Immature natural killer cell (primary cell): Measurements from ENCODE around the gene RNF222. TPM values are rescaled to one million over a fixed set of nuclear protein-coding genes. Genes with fewer than 3 reads are reported as not detected.

Experiments used
- DNase-seq, 3 donors: peaks; one replicate each; pipeline ENCODE4 v3.0.0; 2022; ENCODE audit warnings: mixed read lengths in 1 of 3
- H3K27ac Mint-ChIP-seq, 6 donors: one replicate each; pipeline ENCODE4 v1.8.0; 2020; ENCODE audit warnings: mixed read lengths in 6 of 6, mild to moderate bottlenecking in 5 of 6, inconsistent platforms in 4 of 6, moderate library complexity in 3 of 6
- H3K27me3 Mint-ChIP-seq, 3 donors: one replicate each; pipeline ENCODE4 v1.8.0; 2020 to 2021; ENCODE audit warnings: low read depth in 3 of 3, mild to moderate bottlenecking in 3 of 3, mixed read lengths in 3 of 3, moderate library complexity in 3 of 3, inconsistent platforms in 1 of 3
- H3K36me3 Mint-ChIP-seq, 3 donors: one replicate each; pipeline ENCODE4 v1.8.0; 2020; ENCODE audit warnings: mixed read lengths in 3 of 3, inconsistent platforms in 2 of 3, mild to moderate bottlenecking in 2 of 3
- H3K4me1 Mint-ChIP-seq, 2 donors: one replicate each; pipeline ENCODE4 v1.8.0; 2020; ENCODE audit warnings: inconsistent platforms in 2 of 2, mild to moderate bottlenecking in 2 of 2, mixed read lengths in 2 of 2, moderate library complexity in 1 of 2
- H3K4me3 Mint-ChIP-seq, 5 donors: one replicate each; pipeline ENCODE4 v1.8.0; 2020; ENCODE audit warnings: mild to moderate bottlenecking in 5 of 5, mixed read lengths in 5 of 5, inconsistent platforms in 3 of 5, moderate library complexity in 3 of 5
- H3K9me3 Mint-ChIP-seq, 6 donors: one replicate each; pipeline ENCODE4 v1.8.0; 2020; ENCODE audit warnings: mild to moderate bottlenecking in 6 of 6, mixed read lengths in 6 of 6, inconsistent platforms in 4 of 6, moderate library complexity in 3 of 6
- polyA plus RNA-seq, 3 donors: library from polyadenylated mRNA; unstranded; fragments of 300-500 nt; fragmentation: Illumina TruSeq; gene quantifications; one replicate each; pipeline ENCODE4 v1.2.3, GENCODE V29; 2021

RNF222 gene
- polyA plus RNA-seq, 3 donors from 2014 or later = 0.13 TPM; not detected in 2

DNA sequence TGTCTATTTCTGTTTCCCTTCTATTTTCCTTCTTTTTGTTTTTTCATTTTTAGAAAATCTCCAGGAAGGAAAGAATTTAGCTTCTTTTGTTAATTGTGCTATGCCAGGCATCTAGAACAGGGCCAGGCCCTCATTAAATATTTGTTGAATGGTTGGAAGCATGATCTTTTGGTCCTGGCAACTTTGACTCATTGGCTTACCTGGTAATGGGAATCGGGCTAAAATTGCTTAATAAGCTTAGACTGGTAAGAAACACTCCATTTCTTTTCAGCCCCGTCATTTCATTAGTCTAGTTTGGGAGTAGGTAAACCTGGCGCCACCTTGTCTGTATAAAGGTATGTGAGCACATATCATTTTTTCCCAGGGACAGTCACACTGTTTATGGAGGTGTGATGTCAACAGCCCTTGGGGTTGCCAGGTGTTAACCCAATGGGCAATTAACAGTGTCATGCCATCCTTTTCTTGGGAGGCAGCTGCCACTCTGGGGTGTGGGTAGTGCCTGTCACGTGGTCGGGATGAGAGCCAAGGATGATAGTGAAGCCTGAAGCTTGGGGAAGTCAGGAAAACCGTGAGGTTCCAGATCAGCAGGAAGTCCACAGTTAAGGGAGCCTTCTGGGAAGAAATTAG lies 28.6 kb upstream of the RNF222 start:
- Mint-ChIP-seq H3K4me1 (no peaks in the 10 kb centered on the region), H3K27ac (no peak overlapping the region), H3K27me3 (peaks cover 6 to 9% (median 8%) of the 10 kb centered on the region in 3 donors), H3K4me3 (no peak overlapping the region), H3K36me3 (no peaks in the 10 kb centered on the region), H3K9me3 (no peaks in the 10 kb centered on the region)
- no peak for DNase-seq

DNA sequence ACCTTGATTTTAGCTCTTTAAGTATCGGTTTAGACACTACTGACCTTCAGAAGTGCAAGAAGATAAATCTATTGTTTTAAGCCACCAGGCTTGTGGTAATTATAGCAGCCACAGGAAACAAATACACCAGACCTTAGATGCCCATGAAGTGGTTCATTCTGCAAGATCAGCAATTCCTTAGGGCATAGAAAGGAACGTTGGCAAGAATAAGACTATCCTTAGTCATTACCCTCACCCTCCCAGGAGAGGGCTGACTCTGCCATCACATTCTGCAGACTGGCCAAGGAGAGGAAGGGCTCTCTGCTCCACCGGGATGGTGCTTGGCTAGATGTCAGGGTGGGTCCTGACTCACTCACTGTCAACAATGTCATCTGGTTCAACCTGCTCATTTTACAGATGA lies 23.9 kb upstream of the RNF222 start:
- Mint-ChIP-seq H3K4me1 (no peaks in the 10 kb centered on the region), H3K4me3 (no peak overlapping the region), H3K27ac (no peak overlapping the region), H3K9me3 (no peaks in the 10 kb centered on the region), H3K27me3 (peaks cover 7 to 18% (median 8%) of the 10 kb centered on the region in 3 donors), H3K36me3 (no peaks in the 10 kb centered on the region)
- no peak for DNase-seq

DNA sequence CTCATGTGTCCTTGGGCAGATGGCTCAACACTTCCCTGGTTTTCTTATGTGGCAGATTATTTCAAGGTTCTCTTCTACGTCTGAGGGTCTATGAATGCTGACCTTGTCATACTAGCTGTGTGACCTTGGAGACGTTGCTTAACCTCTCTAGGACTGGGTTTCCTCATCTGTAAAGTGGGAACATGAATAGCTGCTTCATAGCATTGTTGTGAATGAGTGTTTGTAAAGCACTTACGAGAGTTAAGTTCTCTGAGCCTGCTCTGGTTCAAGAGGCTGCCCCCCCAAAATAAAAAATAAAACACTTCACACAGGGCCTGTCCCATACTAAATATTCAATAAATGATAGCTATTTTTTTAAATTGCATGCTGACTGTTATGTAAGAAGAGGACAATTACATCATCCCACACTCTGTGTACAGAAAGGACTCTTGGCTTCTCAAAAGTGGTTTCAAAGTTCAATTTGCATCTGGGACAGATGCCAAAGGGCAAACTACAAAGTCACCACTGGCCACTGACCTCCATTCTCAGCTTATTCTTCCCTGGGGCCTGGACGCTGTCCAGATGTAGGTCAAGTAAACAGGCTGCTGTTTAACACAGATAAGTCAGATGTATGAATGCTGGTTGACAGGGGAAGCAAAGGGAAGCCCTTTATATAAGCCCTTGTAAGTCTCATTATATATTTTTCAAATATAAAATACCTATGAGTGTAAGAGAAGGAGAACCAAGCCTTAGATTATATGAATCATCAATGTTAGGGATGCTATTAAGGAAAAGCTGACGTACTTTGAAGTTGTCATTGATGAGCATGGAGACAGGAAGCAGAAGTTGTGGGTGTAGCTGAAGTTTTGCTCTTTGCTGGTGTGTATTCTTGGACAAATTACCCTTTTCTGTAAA lies 22.7 kb upstream of the RNF222 start:
- Mint-ChIP-seq H3K9me3 (no peaks in the 10 kb centered on the region), H3K27me3 (peaks cover 9 to 22% (median 9%) of the 10 kb centered on the region in 3 donors), H3K36me3 (no peaks in the 10 kb centered on the region), H3K4me1 (no peaks in the 10 kb centered on the region), H3K27ac (no peak overlapping the region), H3K4me3 (no peak overlapping the region)
- no peak for DNase-seq

DNA sequence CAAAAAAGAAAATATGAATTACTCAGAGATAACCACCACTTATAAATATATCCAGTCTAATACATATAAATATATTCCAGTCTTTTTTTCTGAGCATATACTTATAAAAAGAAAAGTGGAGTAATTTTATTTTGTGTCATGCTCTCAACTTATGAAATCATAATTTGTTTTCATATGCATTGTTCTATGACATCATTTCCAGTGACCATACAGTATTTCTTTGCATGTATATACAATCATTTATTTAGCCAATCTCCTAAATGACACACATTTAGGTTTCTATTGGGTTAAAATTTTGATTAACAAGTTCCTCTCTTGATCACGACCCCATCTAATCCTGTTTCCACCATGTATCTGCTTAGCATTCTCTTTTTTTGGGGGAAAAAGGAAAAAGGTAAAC lies 21.7 kb upstream of the RNF222 start:
- Mint-ChIP-seq H3K4me1 (no peaks in the 10 kb centered on the region), H3K36me3 (no peaks in the 10 kb centered on the region), H3K4me3 (no peak overlapping the region), H3K27me3 (peaks cover 6 to 22% (median 9%) of the 10 kb centered on the region in 3 donors), H3K9me3 (no peaks in the 10 kb centered on the region), H3K27ac (no peak overlapping the region)
- no peak for DNase-seq

DNA sequence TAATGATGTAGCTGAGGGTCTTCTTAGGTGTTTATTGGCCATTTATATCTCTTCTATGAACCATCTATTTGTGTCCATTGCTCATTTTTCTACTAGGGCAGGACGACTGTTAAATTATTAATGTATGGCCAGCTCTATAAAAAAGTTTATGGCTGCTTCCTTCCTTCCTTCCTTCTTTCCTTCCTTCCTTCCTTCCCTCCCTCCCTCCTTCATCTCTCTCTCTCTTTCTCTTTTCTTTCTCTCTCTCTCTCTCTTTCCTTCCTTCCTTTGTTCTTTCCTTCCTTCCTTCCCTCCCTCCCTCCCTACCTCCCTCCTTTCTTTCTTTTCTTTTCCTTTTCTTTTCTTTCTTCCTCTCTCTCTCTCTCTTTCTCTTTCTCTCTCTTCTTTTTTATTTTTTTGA lies 20.8 kb upstream of the RNF222 start:
- Mint-ChIP-seq H3K9me3 (no peaks in the 10 kb centered on the region), H3K4me1 (no peaks in the 10 kb centered on the region), H3K27ac (no peak overlapping the region), H3K4me3 (no peak overlapping the region), H3K36me3 (no peaks in the 10 kb centered on the region), H3K27me3 (peaks cover 3 to 22% (median 9%) of the 10 kb centered on the region in 3 donors)
- DNase-seq = no peak

DNA sequence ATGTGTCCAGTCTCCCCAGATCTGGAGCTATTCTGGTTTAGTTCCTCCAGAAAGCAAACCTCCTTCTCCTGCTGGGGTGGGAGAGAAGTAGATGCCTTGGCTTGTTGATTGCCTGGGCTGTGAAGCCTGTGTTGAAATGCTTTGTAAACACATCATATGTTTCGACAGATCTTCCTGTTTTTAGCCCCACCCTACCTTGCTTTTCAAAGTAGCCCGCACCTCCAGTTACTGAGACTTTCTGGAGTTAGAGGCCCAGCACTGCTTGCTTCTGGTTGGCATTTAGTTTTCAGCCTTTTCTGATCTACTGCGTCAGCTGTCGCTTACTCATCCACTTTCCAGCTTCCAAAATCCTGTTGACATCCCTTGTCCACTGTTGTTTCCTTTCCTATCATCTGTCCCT lies 20.2 kb upstream of the RNF222 start:
- H3K4me1 Mint-ChIP-seq = no peaks in the 10 kb centered on the region
- H3K27me3 Mint-ChIP-seq = peaks cover 3 to 22% (median 6%) of the 10 kb centered on the region in 3 donors
- no peaks in the 10 kb centered on the region for H3K36me3 Mint-ChIP-seq
- H3K4me3 Mint-ChIP-seq = no peak overlapping the region
- no peaks in the 10 kb centered on the region for H3K9me3 Mint-ChIP-seq
- DNase-seq = no peak
- H3K27ac Mint-ChIP-seq = no peak overlapping the region

DNA sequence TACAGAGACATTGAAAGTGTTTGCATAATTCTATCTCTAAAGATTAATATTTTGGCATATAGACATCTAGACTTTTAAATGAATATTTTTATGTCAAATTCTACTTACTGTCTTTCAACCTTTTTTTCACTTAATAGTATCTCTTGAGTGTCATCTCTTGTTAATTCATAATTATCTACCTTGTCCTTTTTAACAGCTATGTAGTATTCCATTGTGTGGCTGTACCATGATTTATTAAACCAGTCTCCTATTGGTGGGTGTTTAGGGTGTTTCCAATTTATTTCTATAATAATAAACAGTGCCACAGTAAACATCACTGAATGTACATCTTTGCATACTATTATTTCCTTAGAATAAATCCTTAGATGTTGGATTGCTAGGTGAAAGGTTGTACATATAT lies 16.3 kb upstream of the RNF222 start:
- Mint-ChIP-seq H3K27me3 (peaks cover 3 to 26% (median 11%) of the 10 kb centered on the region in 3 donors), H3K36me3 (no peaks in the 10 kb centered on the region), H3K27ac (no peak overlapping the region), H3K4me3 (no peak overlapping the region), H3K4me1 (peaks cover 0 to 6% of the 10 kb centered on the region in 2 donors), H3K9me3 (no peaks in the 10 kb centered on the region)
- DNase-seq = no peak

DNA sequence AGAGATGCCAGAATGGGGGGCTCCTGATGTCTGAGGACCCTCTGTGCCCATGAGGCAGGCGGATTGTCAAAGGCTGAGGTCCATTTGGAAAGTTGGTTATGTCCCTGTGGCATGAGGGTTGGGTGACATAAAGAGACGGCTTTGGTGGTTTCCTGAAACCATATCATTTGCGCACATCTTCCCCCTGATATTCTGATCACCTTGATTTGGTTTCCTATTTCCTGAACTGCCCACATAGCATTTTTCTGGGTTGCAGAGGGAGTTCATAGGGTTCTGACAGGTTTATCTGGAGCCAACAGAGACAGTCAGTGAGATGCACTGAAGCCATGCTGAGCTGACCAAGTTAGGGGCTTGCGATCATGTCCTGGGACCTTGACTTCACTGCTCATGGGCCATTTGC lies 15.7 kb upstream of the RNF222 start:
- peaks cover 3 to 26% (median 11%) of the 10 kb centered on the region in 3 donors for H3K27me3 Mint-ChIP-seq
- peaks cover 0 to 6% of the 10 kb centered on the region in 2 donors for H3K4me1 Mint-ChIP-seq
- no peaks in the 10 kb centered on the region for H3K9me3 Mint-ChIP-seq
- H3K4me3 Mint-ChIP-seq = no peak overlapping the region
- no peak overlapping the region for H3K27ac Mint-ChIP-seq
- H3K36me3 Mint-ChIP-seq = no peaks in the 10 kb centered on the region
- DNase-seq = no peak

DNA sequence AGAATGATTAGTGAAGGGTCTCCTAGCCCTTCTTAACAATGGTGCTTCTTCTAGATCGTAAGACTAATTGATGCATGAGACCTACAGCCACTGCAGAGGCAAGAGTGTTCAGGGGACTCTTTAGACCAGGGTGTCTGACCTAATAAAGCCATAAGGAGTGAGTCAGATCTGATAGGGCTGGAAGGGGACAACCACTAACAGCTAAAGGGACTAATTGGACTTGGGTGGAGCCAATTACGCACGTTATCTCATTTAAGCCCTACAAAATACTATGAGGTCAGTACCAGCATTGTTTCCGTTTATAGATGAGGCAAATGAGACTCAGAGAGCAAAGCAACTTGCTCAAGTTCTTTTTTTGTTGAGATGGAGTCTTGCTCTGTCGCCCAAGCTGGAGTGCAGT lies 14.5 kb upstream of the RNF222 start:
- H3K27ac Mint-ChIP-seq = no peak overlapping the region
- peaks cover 3 to 19% (median 11%) of the 10 kb centered on the region in 3 donors for H3K27me3 Mint-ChIP-seq
- H3K36me3 Mint-ChIP-seq = no peaks in the 10 kb centered on the region
- H3K4me3 Mint-ChIP-seq = no peak overlapping the region
- DNase-seq = no peak
- peaks cover 0 to 6% of the 10 kb centered on the region in 2 donors for H3K4me1 Mint-ChIP-seq
- H3K9me3 Mint-ChIP-seq = no peaks in the 10 kb centered on the region

DNA sequence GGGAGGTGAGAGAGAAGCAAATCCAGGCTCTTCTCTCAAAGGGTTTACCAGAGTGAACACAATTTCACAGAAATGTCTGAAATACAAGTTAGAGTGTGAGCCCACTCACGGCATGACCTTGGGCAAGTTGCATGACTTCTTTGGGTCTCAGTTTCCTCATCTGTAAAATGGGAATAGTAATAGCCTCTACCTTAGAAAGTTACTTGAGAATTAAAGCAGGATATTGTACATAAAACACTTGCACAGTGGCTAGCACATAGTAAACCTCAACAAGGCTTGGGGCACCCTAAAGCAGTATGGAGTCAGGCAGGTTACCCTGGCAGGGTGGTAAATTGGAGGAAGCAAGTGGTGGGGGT lies 13.2 kb upstream of the RNF222 start:
- Mint-ChIP-seq H3K4me1 (peaks cover 0 to 6% of the 10 kb centered on the region in 2 donors), H3K4me3 (no peak overlapping the region), H3K27me3 (peaks cover 0 to 15% (median 9%) of the 10 kb centered on the region in 3 donors), H3K9me3 (no peaks in the 10 kb centered on the region), H3K27ac (no peak overlapping the region), H3K36me3 (no peaks in the 10 kb centered on the region)
- DNase-seq = no peak

DNA sequence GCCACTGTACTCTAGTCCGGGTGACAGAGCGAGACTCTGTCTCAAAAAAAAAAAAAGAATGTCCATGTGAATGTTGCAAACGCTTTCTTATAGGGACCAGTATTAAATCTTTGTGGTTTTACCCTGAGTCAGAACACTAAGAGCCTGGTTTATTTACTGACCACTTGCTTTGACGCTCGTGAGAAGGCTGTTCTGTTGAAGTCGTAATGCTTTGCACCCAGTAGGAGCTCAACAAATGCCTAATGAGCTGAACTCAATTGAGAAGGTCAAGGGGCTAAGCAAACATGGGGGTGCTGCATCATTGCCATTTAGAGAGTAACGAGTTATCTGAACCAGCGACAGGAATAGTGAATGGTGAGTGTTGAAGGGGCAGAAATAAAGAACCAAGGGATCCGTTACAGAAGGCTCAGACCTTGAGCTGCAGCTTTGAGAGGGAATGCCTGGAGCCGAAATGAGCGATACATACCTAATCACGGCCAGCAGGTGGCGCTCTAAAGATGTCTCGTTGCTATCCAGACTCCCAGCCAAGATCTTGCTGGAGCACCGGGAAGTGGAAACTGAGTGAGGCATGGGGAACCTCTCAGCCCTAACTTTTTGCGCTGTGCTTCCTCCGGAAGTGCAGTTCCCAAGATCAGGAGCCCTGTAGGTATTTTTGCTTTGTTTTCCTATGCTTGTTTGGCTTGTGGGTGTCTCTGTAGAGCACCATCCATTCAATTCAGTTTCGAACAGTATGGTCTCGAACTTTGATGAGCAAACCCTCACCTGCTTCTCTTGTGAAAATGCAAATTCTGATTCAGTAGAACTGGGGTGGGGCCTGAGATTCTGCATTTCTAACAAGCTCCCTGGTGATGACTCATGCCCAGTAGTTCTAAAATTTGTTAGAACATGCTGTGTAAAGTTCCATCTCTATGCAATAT lies 12.6 kb upstream of the RNF222 start:
- Mint-ChIP-seq H3K27me3 (peaks cover 0 to 15% (median 9%) of the 10 kb centered on the region in 3 donors), H3K9me3 (no peaks in the 10 kb centered on the region), H3K36me3 (no peaks in the 10 kb centered on the region), H3K4me1 (peaks cover 0 to 6% of the 10 kb centered on the region in 2 donors), H3K27ac (no peak overlapping the region), H3K4me3 (no peak overlapping the region)
- DNase-seq = peak; percentile 62 to 73 (median 68)

DNA sequence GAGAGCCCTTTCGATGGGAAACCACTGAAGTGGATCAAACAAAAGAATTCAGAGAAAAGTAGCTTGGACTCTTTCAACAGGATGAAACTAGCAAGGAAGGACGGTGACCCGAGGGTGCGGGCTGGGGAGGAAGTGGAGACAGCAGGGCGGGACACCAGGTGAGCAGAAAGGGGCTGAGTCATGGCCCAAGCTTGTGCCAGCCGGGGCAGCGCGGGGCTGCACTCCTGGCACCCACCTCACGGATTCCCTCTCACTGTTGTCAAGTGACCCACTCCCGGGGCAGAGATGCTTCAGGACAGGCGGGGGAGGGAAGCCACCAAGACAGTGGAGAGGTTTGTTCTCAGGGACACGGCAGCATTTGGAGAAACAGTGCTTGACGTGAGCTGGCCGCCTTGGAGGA lies 10.7 kb upstream of the RNF222 start:
- no peak overlapping the region for H3K27ac Mint-ChIP-seq
- peaks cover 1 to 18% (median 9%) of the 10 kb centered on the region in 3 donors for H3K27me3 Mint-ChIP-seq
- peaks cover 0 to 6% of the 10 kb centered on the region in 2 donors for H3K4me1 Mint-ChIP-seq
- no peak overlapping the region for H3K4me3 Mint-ChIP-seq
- H3K9me3 Mint-ChIP-seq = no peaks in the 10 kb centered on the region
- no peaks in the 10 kb centered on the region for H3K36me3 Mint-ChIP-seq
- no peak for DNase-seq

DNA sequence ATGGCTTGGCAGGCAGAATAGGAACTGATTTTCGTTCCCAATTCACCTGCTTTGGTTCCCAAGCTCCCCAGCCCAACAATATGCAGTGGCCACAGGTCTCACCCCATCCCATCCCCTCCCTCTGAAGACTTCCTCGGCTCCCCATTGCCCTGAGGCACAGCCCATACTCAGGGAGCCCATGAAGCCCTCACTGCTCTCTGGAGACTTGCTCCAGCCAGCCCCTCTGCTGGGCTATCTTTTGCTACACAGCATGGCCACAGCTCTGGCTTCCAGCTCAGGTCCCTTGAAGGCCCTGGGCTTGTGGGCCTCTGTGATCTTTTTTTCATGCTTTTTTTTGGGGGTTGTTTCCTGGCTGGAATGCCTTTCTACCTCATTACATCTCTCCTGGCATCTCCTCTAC lies 8.5 kb upstream of the RNF222 start:
- H3K27ac Mint-ChIP-seq = no peak overlapping the region
- H3K4me3 Mint-ChIP-seq = no peak overlapping the region

More for the DNA sequence above, 8.5 kb upstream of the RNF222 start:
- Mint-ChIP-seq H3K9me3 (no peaks in the 10 kb centered on the region), H3K4me1 (peaks cover 0 to 6% of the 10 kb centered on the region in 2 donors), H3K36me3 (no peaks in the 10 kb centered on the region), H3K27me3 (peaks cover 2 to 13% (median 7%) of the 10 kb centered on the region in 3 donors)
- DNase-seq = no peak
